ENCODE measurements around the gene MSRB2.

MSRB2 gene

GRCh38 chr10:23151071-23151470, 55.7 kb downstream of the MSRB2 start:
- H3K27me3 Mint-ChIP-seq = peaks cover 8% of the 10 kb centered on the region
- no peak for ATAC-seq (ENCODE audit: low read depth)
- no peaks in the 10 kb centered on the region for H3K4me1 Mint-ChIP-seq

GRCh38 chr10:23155169-23155568, 59.8 kb downstream of the MSRB2 start:
- ATAC-seq (ENCODE audit: low read depth) (no peak), DNase-seq (ENCODE audit: low spot score in 2 of 2) (no peak)
- H3K9me3 Mint-ChIP-seq = no peaks in the 10 kb centered on the region
- no peak overlapping the region for H3K27ac Mint-ChIP-seq
- peaks cover 15% of the 10 kb centered on the region for H3K4me1 Mint-ChIP-seq
- no peak overlapping the region for H3K4me3 Mint-ChIP-seq
- no peaks in the 10 kb centered on the region for H3K36me3 Mint-ChIP-seq
- peaks cover 14% of the 10 kb centered on the region for H3K27me3 Mint-ChIP-seq

More at GRCh38 chr10:23151071-23151470, 55.7 kb downstream of the MSRB2 start:
- H3K27ac Mint-ChIP-seq = no peak overlapping the region
- H3K4me3 Mint-ChIP-seq = no peak overlapping the region
- H3K9me3 Mint-ChIP-seq = no peaks in the 10 kb centered on the region
- no peaks in the 10 kb centered on the region for H3K36me3 Mint-ChIP-seq
- no peak for DNase-seq (ENCODE audit: low spot score in 2 of 2)

GRCh38 chr10:23156447-23157150, 61.2 kb downstream of the MSRB2 start:
- Mint-ChIP-seq H3K27ac (no peak overlapping the region), H3K4me3 (peak overlapping the region; percentile 37), H3K4me1 (peaks cover 15% of the 10 kb centered on the region), H3K9me3 (no peaks in the 10 kb centered on the region), H3K36me3 (no peaks in the 10 kb centered on the region), H3K27me3 (peaks cover 14% of the 10 kb centered on the region)
- no peak for DNase-seq (ENCODE audit: low spot score in 2 of 2)
- no peak for ATAC-seq (ENCODE audit: low read depth)

GRCh38 chr10:23157239-23157681, 61.9 kb downstream of the MSRB2 start:
- no peaks in the 10 kb centered on the region for H3K36me3 Mint-ChIP-seq
- peaks cover 18% of the 10 kb centered on the region for H3K27me3 Mint-ChIP-seq
- DNase-seq (ENCODE audit: low spot score in 2 of 2) = no peak
- no peaks in the 10 kb centered on the region for H3K9me3 Mint-ChIP-seq
- H3K4me3 Mint-ChIP-seq = peak overlapping the region; percentile 51
- no peak overlapping the region for H3K27ac Mint-ChIP-seq
- peak; percentile 63 for ATAC-seq (ENCODE audit: low read depth)
- H3K4me1 Mint-ChIP-seq = peaks cover 15% of the 10 kb centered on the region

- peaks cover 15% of the 10 kb centered on the region for H3K4me1 Mint-ChIP-seq
- no peak overlapping the region for H3K27ac Mint-ChIP-seq
- ATAC-seq (ENCODE audit: low read depth) (peak; percentile 63), DNase-seq (ENCODE audit: low spot score in 2 of 2) (no peak)
- H3K27me3 Mint-ChIP-seq = peaks cover 18% of the 10 kb centered on the region
- H3K9me3 Mint-ChIP-seq = no peaks in the 10 kb centered on the region
- H3K4me3 Mint-ChIP-seq = no peak overlapping the region
- H3K36me3 Mint-ChIP-seq = no peaks in the 10 kb centered on the region
Measured at GRCh38 chr10:23157691-23158369, 62.5 kb downstream of the MSRB2 start.

GRCh38 chr10:23158370-23158769, 63.0 kb downstream of the MSRB2 start:
- Mint-ChIP-seq H3K27me3 (peaks cover 18% of the 10 kb centered on the region), H3K9me3 (no peaks in the 10 kb centered on the region), H3K27ac (no peak overlapping the region), H3K4me1 (peaks cover 15% of the 10 kb centered on the region), H3K4me3 (no peak overlapping the region), H3K36me3 (no peaks in the 10 kb centered on the region)
- DNase-seq (ENCODE audit: low spot score in 2 of 2) (peak in 1 of 2 donors; percentile 32), ATAC-seq (ENCODE audit: low read depth) (peak; percentile 58)

DNA sequence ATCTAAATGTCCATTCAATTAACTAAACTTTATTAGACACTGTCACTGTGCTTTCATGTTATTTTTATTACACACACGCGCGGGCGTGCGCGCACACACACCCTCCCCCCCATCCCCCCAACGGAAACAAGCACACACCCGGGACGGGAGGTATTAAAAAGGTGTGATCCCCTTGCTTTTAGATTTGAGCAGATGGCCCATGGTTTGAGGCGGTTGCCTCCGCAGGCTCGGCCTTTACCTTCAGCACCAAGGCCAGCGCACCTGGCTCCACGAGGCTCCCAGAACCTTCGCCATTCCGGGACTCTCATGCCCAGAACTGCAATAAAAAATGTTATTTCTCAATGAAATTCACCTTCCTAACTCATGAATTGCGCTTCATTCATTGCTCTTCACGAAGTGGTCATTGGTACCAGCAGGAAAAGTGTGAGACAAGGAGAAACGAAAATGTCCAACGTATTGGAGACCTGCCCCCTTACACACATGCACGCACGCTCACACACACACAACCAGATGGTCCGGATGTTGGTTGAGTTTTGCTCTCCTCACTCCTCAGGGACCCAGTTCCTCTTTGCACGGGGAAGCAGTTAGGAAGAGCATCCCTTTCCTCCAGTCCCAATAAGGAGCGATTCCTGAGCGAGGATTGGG, 76.0 kb downstream of the MSRB2 start:
- peaks cover 24% of the 10 kb centered on the region for H3K27me3 Mint-ChIP-seq
- H3K4me1 Mint-ChIP-seq = peaks cover 3% of the 10 kb centered on the region

More for the DNA sequence above, 76.0 kb downstream of the MSRB2 start:
- Mint-ChIP-seq H3K27ac (no peak overlapping the region), H3K9me3 (no peaks in the 10 kb centered on the region), H3K36me3 (no peaks in the 10 kb centered on the region), H3K4me3 (no peak overlapping the region)
- ATAC-seq (ENCODE audit: low read depth) (no peak), DNase-seq (ENCODE audit: low spot score in 2 of 2) (no peak)
